HG02885 (cell line): Measurements from ENCODE around the gene OTOP2.

Experiments
- ATAC-seq: cut with Tn5 transposase; IDR thresholded peaks from one replicate; pipeline ENCODE4 v1.9.1; 2021; ENCODE audit warnings: mild to moderate bottlenecking; ENCODE audit not compliant: unreplicated experiment, poor library complexity

The OTOP2 gene

GRCh38 chr17:74924250-74924948 is at the start of gene OTOP2:
Gene OTOP2, plus strand, starts transcription at chr17:74924273. Its CDS starts 360 bp downstream, at chr17:74924633.
- ATAC-seq, result no peak

- ATAC-seq, result no peak
These were observed 49.4 kb upstream of the OTOP2 start for GRCh38 chr17:74874615-74875037.

GRCh38 chr17:74875155-74875976 is 48.7 kb upstream of the OTOP2 start:
- no peak for ATAC-seq

- ATAC-seq, result no peak
These were observed 48.0 kb upstream of the OTOP2 start for GRCh38 chr17:74875977-74876593.

GRCh38 chr17:74877592-74878548 is 46.2 kb upstream of the OTOP2 start:
- ATAC-seq, result no peak

- no peak for ATAC-seq
These were observed 45.4 kb upstream of the OTOP2 start for GRCh38 chr17:74878658-74879057.

- no peak for ATAC-seq
These were observed 44.8 kb upstream of the OTOP2 start for GRCh38 chr17:74879308-74879707.

GRCh38 chr17:74881073-74881472 is 43.0 kb upstream of the OTOP2 start:
- ATAC-seq, result no peak

- no peak for ATAC-seq
These were observed 41.4 kb upstream of the OTOP2 start for GRCh38 chr17:74882517-74883240.

- ATAC-seq, result no peak
These were observed 40.8 kb upstream of the OTOP2 start for GRCh38 chr17:74883241-74883745.

GRCh38 chr17:74888469-74888868 is 35.6 kb upstream of the OTOP2 start:
- no peak for ATAC-seq

GRCh38 chr17:74890554-74890953 is 33.5 kb upstream of the OTOP2 start:
- no peak for ATAC-seq

- no peak for ATAC-seq
These were observed 31.8 kb upstream of the OTOP2 start for GRCh38 chr17:74892013-74892841.

GRCh38 chr17:74892974-74893911 is 30.8 kb upstream of the OTOP2 start, which contains the start of gene FADS6:
Gene FADS6, minus strand, starts transcription at chr17:74893633. Its CDS starts 38 bp downstream, at chr17:74893595.
- no peak for ATAC-seq

- ATAC-seq, result no peak
These were observed 30.0 kb upstream of the OTOP2 start for GRCh38 chr17:74893936-74894671.

GRCh38 chr17:74898376-74898946 is 25.6 kb upstream of the OTOP2 start:
- no peak for ATAC-seq
